Measurements from ENCODE around the gene SEPTIN8.
A peak's percentile ranks its signal among the peaks of the same experiment; 100 is the strongest.

The SEPTIN8 gene

DNA sequence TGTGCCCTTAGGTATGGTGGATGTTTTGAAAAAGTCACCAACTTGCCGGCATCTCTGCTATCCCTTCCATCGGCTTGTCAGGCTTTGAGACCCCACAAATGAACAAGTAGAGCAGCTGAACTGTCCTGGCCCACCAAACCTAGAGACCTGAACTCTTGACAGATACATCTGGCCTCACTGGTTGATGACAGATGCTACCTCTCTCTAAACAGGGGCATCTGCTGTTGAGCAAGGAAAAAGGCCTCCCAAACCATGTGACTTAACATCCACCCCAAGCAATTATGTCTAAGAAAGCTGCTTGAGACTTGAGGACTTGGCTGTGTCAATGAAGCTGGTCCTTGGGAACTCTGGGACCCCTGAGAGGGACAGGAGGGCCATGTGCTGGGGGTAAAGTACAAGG lies 27.5 kb downstream of the SEPTIN8 start:
- H3K9ac ChIP-seq (ENCODE audit: low read depth, low read length, poor library complexity): no peak overlapping the region

DNA sequence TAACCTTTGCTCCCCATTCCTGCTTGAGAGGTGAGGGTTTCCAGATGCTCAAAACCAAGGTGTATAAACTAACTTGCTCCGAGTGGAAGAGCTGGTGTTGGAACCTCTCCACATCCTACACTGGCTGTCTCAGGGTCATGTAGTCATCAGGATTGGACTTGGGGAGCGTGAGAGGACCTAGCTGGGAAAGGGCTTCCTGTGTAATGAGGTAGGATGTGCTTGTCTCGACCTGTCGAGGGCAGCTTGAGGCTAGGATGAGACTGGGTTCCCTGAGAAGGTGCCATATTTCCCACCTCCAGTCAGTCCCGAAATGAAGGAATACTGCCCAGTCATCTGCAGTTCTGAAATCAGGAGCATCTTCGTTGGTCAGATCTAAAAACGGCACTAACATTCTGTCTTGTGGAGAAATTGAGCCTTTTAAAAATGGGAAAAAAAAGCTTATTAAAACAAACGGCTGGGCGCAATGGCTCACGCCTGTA lies 28.5 kb downstream of the SEPTIN8 start:
- Histone ChIP-seq H3K9me3 (replicated peaks in 1 of 2; ENCODE audit: control insufficient read depth in 2 of 2, insufficient read depth in 1 of 2, low read depth in 1 of 2, low read length in 2 of 2) (no peaks in the 10 kb centered on the region), H3K27ac (replicated peaks; ENCODE audit: low read length) (no peak overlapping the region), H3K27me3 (ENCODE audit: control insufficient read depth in 3 of 3, insufficient read depth in 3 of 3, low read depth in 1 of 3, low read length in 3 of 3) (peaks cover 14 to 47% (median 41%) of the 10 kb centered on the region in 3 experiments), H2BK5ac (ENCODE audit: low read length) (no peak overlapping the region), H3K9ac (ENCODE audit: low read depth, low read length, poor library complexity) (no peak overlapping the region), H3K4me1 (ENCODE audit: control insufficient read depth in 2 of 2, insufficient read depth in 1 of 2, low read depth in 1 of 2, low read length in 2 of 2) (peaks cover 0 to 5% of the 10 kb centered on the region in 2 donors), H4K8ac (ENCODE audit: low read depth, low read length) (no peak overlapping the region), H2BK120ac (ENCODE audit: low read depth, low read length) (no peak overlapping the region), H2AK5ac (ENCODE audit: low read depth, low read length) (no peak overlapping the region), H2BK12ac (ENCODE audit: low read length) (no peak overlapping the region), H3K23ac (ENCODE audit: low read depth, low read length, poor library complexity) (no peak overlapping the region), H3K4me3 (ENCODE audit: low read length in 2 of 2) (peak overlapping the region in 1 of 2 donors; percentile 31), H4K91ac (ENCODE audit: low read depth, low read length, poor library complexity) (no peak overlapping the region), H3K4ac (ENCODE audit: low read length) (no peak overlapping the region), H3K18ac (ENCODE audit: low read length) (no peak overlapping the region), H3K79me1 (ENCODE audit: low read depth, low read length) (no peaks in the 10 kb centered on the region), H2AFZ (ENCODE audit: low read length) (no peak overlapping the region), H3K36me3 (replicated peaks in 1 of 2; ENCODE audit: control insufficient read depth in 2 of 2, insufficient read depth in 2 of 2, low read length in 2 of 2) (no peaks in the 10 kb centered on the region), H3K4me2 (ENCODE audit: insufficient read depth, low read length, poor library complexity, severe bottlenecking) (no peak overlapping the region), H2BK15ac (ENCODE audit: low read length) (no peak overlapping the region), H3K14ac (ENCODE audit: low read length) (no peak overlapping the region)
- no CpG with 5 or more reads among the region's 10 CpGs for WGBS, 2 donors (ENCODE audit: extremely low coverage in 2 of 2, insufficient read length in 2 of 2, insufficient replicate concordance in 1 of 2)
- DNase-seq (ENCODE audit: low spot score): no peak

More for the DNA sequence above, 27.5 kb downstream of the SEPTIN8 start:
- Histone ChIP-seq H3K4me2 (ENCODE audit: insufficient read depth, low read length, poor library complexity, severe bottlenecking) (no peak overlapping the region), H3K36me3 (replicated peaks in 1 of 2; ENCODE audit: control insufficient read depth in 2 of 2, insufficient read depth in 2 of 2, low read length in 2 of 2) (no peaks in the 10 kb centered on the region), H3K14ac (ENCODE audit: low read length) (no peak overlapping the region), H4K8ac (ENCODE audit: low read depth, low read length) (no peak overlapping the region), H3K4ac (ENCODE audit: low read length) (no peak overlapping the region), H2BK12ac (ENCODE audit: low read length) (no peak overlapping the region), H2BK15ac (ENCODE audit: low read length) (no peak overlapping the region), H3K79me1 (ENCODE audit: low read depth, low read length) (no peaks in the 10 kb centered on the region), H2AK5ac (ENCODE audit: low read depth, low read length) (no peak overlapping the region), H2AFZ (ENCODE audit: low read length) (no peak overlapping the region), H3K27me3 (ENCODE audit: control insufficient read depth in 3 of 3, insufficient read depth in 3 of 3, low read depth in 1 of 3, low read length in 3 of 3) (peaks cover 14 to 47% (median 41%) of the 10 kb centered on the region in 3 experiments), H3K4me1 (ENCODE audit: control insufficient read depth in 2 of 2, insufficient read depth in 1 of 2, low read depth in 1 of 2, low read length in 2 of 2) (peaks cover 0 to 9% of the 10 kb centered on the region in 2 donors), H3K23ac (ENCODE audit: low read depth, low read length, poor library complexity) (no peak overlapping the region), H2BK120ac (ENCODE audit: low read depth, low read length) (no peak overlapping the region), H3K4me3 (ENCODE audit: low read length in 2 of 2) (no peak overlapping the region), H4K91ac (ENCODE audit: low read depth, low read length, poor library complexity) (no peak overlapping the region), H2BK5ac (ENCODE audit: low read length) (no peak overlapping the region), H3K9me3 (replicated peaks in 1 of 2; ENCODE audit: control insufficient read depth in 2 of 2, insufficient read depth in 1 of 2, low read depth in 1 of 2, low read length in 2 of 2) (no peaks in the 10 kb centered on the region), H3K27ac (replicated peaks; ENCODE audit: low read length) (no peak overlapping the region), H3K18ac (ENCODE audit: low read length) (no peak overlapping the region)
- no peak for DNase-seq (ENCODE audit: low spot score)
- WGBS, 2 donors (ENCODE audit: extremely low coverage in 2 of 2, insufficient read length in 2 of 2, insufficient replicate concordance in 1 of 2): no CpG with 5 or more reads among the region's 2 CpGs

DNA sequence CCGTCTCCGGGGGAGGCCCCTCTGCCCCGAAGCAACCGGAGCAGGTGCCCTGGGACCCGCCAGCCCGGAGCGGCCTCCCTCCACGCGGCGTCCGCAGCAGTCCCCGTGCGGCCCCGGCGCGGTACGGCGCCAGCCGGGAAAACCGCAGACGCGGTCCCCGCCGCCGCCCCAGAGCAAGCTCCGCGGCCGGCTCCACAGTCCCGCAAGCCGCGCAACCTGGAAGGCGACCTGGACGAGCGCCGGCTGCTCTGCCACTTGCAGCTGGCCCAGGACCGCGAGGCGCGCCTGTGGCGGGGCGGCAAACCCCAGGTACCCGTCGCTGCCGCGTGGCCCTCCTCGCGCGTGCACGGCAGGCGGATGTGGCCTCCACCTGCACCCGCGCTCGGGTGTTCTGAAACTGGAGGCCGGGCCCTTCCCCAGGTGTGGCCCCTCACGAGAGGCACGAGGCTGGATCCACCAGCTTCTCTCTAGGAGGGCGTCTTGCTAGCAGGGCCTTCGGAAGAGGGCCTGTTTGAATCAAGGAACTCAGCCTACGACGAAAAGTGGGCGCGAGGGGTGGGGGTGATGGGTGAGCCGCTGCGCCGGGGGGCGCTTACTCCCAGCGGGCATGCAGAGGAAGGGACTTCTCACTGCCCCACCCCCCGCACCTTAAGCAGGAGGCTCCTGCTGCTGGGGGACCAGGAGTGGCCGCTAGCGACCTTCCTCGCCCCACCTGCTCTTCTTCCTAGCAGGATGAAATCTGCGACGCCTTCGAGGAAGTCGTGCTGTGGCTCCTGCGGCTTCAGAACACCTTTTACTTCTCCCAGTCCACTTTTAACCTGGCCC lies 29.2 kb downstream of the SEPTIN8 start:
- H3K27me3 ChIP-seq (ENCODE audit: control insufficient read depth in 3 of 3, insufficient read depth in 3 of 3, low read depth in 1 of 3, low read length in 3 of 3): peaks cover 14 to 47% (median 41%) of the 10 kb centered on the region in 3 experiments

DNA sequence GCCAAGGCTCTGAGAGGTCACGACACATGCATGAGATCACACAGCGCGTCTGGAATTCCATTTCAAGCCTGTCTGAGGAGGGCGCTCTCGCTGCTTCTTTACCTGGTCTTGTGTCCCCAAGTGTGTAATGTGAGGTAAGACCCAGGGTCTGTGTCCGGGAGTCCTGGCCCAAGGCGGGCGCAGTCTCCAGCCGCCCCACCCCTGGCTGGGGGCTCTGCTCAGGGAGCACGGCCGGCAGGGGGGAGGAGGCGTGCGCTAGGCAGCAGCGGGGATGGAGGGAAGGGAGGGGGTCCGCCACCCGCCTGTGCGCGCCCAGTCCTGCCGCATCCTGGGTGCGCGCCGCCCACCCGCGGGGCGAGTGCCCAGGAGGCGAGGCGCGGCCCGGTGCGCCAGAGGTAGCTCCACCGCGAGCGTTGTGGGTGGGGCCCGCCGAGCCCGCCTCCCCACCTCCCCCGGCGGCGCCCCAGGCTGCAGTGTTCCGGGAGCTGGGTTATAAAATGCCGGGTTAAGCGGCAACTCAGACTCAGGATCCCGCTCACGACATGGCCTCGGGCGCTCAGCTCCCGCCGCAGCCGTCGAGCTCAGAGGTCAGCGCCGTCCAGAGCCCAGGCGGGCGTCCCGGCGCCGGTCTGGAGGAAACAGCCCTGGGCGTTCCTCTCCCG lies 30.0 kb downstream of the SEPTIN8 start, which contains the start of gene CCNI2:
Gene CCNI2 (plus strand): TSS at position 473 of the 662 bp plus-strand sequence. CDS start 70 bp downstream, at position 543.
- H3K14ac ChIP-seq (ENCODE audit: low read length): peak within 1 kb of the TSS; percentile 94
- WGBS, 2 donors (ENCODE audit: extremely low coverage in 2 of 2, insufficient read length in 2 of 2, insufficient replicate concordance in 1 of 2): no CpG with 5 or more reads among the region's 59 CpGs
- H3K4me3 ChIP-seq (ENCODE audit: low read length in 2 of 2): peak within 1 kb of the TSS; percentile 24 to 72
- no peaks in the 10 kb centered on the region for H3K36me3 ChIP-seq (replicated peaks in 1 of 2; ENCODE audit: control insufficient read depth in 2 of 2, insufficient read depth in 2 of 2, low read length in 2 of 2)
- H2BK5ac ChIP-seq (ENCODE audit: low read length): no peak within 1 kb of the TSS
- H3K79me1 ChIP-seq (ENCODE audit: low read depth, low read length): no peaks in the 10 kb centered on the region
- H2BK12ac ChIP-seq (ENCODE audit: low read length): peak within 1 kb of the TSS; percentile 66
- H4K8ac ChIP-seq (ENCODE audit: low read depth, low read length): peak within 1 kb of the TSS; percentile 77
- DNase-seq (ENCODE audit: low spot score): no peak
- H3K4me2 ChIP-seq (ENCODE audit: insufficient read depth, low read length, poor library complexity, severe bottlenecking): peak within 1 kb of the TSS; percentile 79
- peaks cover 14 to 47% (median 41%) of the 10 kb centered on the region in 3 experiments for H3K27me3 ChIP-seq (ENCODE audit: control insufficient read depth in 3 of 3, insufficient read depth in 3 of 3, low read depth in 1 of 3, low read length in 3 of 3)
- H2BK15ac ChIP-seq (ENCODE audit: low read length): peak within 1 kb of the TSS; percentile 51
- H3K23ac ChIP-seq (ENCODE audit: low read depth, low read length, poor library complexity): peak within 1 kb of the TSS; percentile 71
- H2BK120ac ChIP-seq (ENCODE audit: low read depth, low read length): peak within 1 kb of the TSS; percentile 58
- no peak within 1 kb of the TSS for H3K4ac ChIP-seq (ENCODE audit: low read length)
- no peaks in the 10 kb centered on the region for H3K4me1 ChIP-seq (ENCODE audit: control insufficient read depth in 2 of 2, insufficient read depth in 1 of 2, low read depth in 1 of 2, low read length in 2 of 2)
- H2AFZ ChIP-seq (ENCODE audit: low read length): peak within 1 kb of the TSS; percentile 90
- H3K9me3 ChIP-seq (replicated peaks in 1 of 2; ENCODE audit: control insufficient read depth in 2 of 2, insufficient read depth in 1 of 2, low read depth in 1 of 2, low read length in 2 of 2): no peaks in the 10 kb centered on the region
- peak within 1 kb of the TSS; percentile 63 for H3K9ac ChIP-seq (ENCODE audit: low read depth, low read length, poor library complexity)
- no peak within 1 kb of the TSS for H3K27ac ChIP-seq (replicated peaks; ENCODE audit: low read length)
- H3K18ac ChIP-seq (ENCODE audit: low read length): peak within 1 kb of the TSS; percentile 88
- no peak within 1 kb of the TSS for H4K91ac ChIP-seq (ENCODE audit: low read depth, low read length, poor library complexity)
- peak within 1 kb of the TSS; percentile 71 for H2AK5ac ChIP-seq (ENCODE audit: low read depth, low read length)

More for the DNA sequence above, 29.2 kb downstream of the SEPTIN8 start:
- H3K4ac ChIP-seq (ENCODE audit: low read length): no peak overlapping the region
- no peak for DNase-seq (ENCODE audit: low spot score)
- peak overlapping the region; percentile 58 for H2BK120ac ChIP-seq (ENCODE audit: low read depth, low read length)
- no peaks in the 10 kb centered on the region for H3K79me1 ChIP-seq (ENCODE audit: low read depth, low read length)
- no peaks in the 10 kb centered on the region for H3K4me1 ChIP-seq (ENCODE audit: control insufficient read depth in 2 of 2, insufficient read depth in 1 of 2, low read depth in 1 of 2, low read length in 2 of 2)
- H3K18ac ChIP-seq (ENCODE audit: low read length): peak overlapping the region; percentile 88
- H3K4me3 ChIP-seq (ENCODE audit: low read length in 2 of 2): peak overlapping the region in 1 of 2 donors; percentile 72
- H3K14ac ChIP-seq (ENCODE audit: low read length): peak overlapping the region; percentile 94
- H3K9me3 ChIP-seq (replicated peaks in 1 of 2; ENCODE audit: control insufficient read depth in 2 of 2, insufficient read depth in 1 of 2, low read depth in 1 of 2, low read length in 2 of 2): no peaks in the 10 kb centered on the region
- no CpG with 5 or more reads among the region's 76 CpGs for WGBS, 2 donors (ENCODE audit: extremely low coverage in 2 of 2, insufficient read length in 2 of 2, insufficient replicate concordance in 1 of 2)
- H4K91ac ChIP-seq (ENCODE audit: low read depth, low read length, poor library complexity): no peak overlapping the region
- peak overlapping the region; percentile 71 for H2AK5ac ChIP-seq (ENCODE audit: low read depth, low read length)
- H2BK12ac ChIP-seq (ENCODE audit: low read length): peak overlapping the region; percentile 66
- peak overlapping the region; percentile 79 for H3K4me2 ChIP-seq (ENCODE audit: insufficient read depth, low read length, poor library complexity, severe bottlenecking)
- no peak overlapping the region for H3K9ac ChIP-seq (ENCODE audit: low read depth, low read length, poor library complexity)
- H2BK15ac ChIP-seq (ENCODE audit: low read length): peak overlapping the region; percentile 51
- no peak overlapping the region for H2BK5ac ChIP-seq (ENCODE audit: low read length)
- H2AFZ ChIP-seq (ENCODE audit: low read length): peak overlapping the region; percentile 90
- H3K23ac ChIP-seq (ENCODE audit: low read depth, low read length, poor library complexity): peak overlapping the region; percentile 71
- no peaks in the 10 kb centered on the region for H3K36me3 ChIP-seq (replicated peaks in 1 of 2; ENCODE audit: control insufficient read depth in 2 of 2, insufficient read depth in 2 of 2, low read length in 2 of 2)
- H4K8ac ChIP-seq (ENCODE audit: low read depth, low read length): peak overlapping the region; percentile 77
- no peak overlapping the region for H3K27ac ChIP-seq (replicated peaks; ENCODE audit: low read length)

All from neuronal stem cell (in vitro differentiated cells).